SK-N-DZ (cell line): ENCODE results near the gene MS4A18.
A peak's percentile ranks its signal among the peaks of the same experiment; 100 is the strongest.
"Not testable (repeated sequence)": the region's sequence is repeated elsewhere in the genome, so short reads cannot be mapped to it uniquely, and the experiment has no call there.

Source experiments
- DNase-seq: peaks from one replicate; pipeline ENCODE4 v3.0.0-alpha.2; 2015; ENCODE audit warnings: low spot score

MS4A18 gene

GRCh38 chr11:60734279-60734678, 9.8 kb downstream of the MS4A18 start:
- DNase-seq, result no peak

GRCh38 chr11:60739114-60739513, 14.6 kb downstream of the MS4A18 start:
- no peak for DNase-seq

GRCh38 chr11:60740573-60740972, 16.1 kb downstream of the MS4A18 start:
- no peak for DNase-seq

DNA sequence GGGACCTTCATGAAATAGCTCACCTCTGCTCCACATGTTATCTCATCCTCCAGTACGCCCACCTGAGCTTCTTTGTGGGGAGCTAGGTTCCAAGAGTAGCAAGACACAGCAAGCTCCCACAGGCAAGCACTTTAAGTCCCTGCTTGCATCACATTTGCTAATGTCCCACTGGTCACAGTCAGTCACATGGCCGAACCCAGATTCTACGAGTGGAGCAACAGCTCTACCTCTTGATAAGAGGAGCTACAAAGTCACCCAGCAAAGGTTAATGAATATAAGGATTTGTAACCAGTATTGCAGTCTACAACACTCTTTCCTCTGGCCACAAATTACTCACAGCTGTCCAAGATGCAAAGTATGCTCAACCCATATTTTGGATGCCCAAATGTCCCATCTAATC, 16.9 kb downstream of the MS4A18 start:
- no peak for DNase-seq

DNA sequence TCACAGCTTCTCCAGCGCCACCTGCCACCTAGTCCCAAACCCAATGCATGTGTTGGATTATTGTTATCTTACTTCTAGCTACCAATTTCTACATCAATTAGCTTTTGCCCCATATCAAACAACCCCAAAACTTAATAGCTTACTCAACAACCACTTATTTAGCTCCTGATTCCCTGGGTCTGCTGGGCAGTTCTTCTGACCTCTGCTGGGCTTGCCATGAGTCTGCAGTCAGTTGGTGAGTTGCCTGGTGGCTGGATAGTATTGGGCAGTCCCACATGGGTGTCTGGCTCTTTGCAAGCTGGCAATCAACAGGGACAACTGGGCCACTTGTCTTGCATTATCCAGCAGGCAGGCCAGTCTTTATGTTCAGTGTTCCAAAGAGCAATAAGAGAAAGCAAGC, 18.5 kb downstream of the MS4A18 start:
- no peak for DNase-seq

GRCh38 chr11:60744114-60744513, 19.6 kb downstream of the MS4A18 start:
- no peak for DNase-seq

GRCh38 chr11:60747359-60747873, 22.9 kb downstream of the MS4A18 start:
- DNase-seq, result no peak

DNA sequence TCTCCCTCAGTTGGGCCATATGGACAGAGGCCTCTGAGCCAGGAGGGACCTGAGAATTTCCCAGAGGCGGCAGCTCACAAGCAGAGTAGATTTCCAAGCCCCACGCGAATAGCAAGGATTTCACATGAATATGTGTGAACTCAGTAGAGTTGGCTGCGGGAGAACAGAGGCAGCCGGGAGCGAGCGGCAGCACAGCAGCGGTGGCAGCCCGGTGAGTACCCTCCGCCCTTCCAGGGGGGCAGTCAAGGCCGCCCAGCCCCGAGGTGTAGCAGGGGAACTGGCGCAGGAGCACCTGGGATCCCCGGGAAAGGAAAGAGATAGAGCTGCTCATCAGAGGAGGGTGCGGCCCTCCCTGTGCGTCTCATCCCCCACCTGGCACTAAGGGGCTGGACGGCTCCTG, 23.7 kb downstream of the MS4A18 start:
- DNase-seq, result no peak

DNA sequence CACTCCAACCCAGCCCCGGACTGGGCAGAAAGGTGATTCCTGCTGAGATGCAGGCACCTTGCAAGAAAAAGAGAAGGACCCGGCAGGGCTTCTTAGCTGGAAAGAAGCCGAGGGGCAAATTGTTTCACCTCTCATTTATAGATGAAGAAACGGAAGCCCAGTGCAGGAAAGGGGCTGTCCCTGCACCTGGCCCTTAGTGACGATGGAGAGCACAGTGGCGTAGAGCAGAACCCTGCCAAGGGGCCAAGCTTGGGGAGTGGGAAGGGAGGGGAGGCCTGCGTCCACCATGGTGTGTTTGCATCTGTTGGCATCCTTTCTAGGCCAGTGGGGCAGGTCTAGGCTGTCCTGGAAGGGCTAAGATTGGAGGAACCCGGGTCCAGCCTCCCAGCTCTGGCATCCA, 24.3 kb downstream of the MS4A18 start:
- DNase-seq, result no peak

DNA sequence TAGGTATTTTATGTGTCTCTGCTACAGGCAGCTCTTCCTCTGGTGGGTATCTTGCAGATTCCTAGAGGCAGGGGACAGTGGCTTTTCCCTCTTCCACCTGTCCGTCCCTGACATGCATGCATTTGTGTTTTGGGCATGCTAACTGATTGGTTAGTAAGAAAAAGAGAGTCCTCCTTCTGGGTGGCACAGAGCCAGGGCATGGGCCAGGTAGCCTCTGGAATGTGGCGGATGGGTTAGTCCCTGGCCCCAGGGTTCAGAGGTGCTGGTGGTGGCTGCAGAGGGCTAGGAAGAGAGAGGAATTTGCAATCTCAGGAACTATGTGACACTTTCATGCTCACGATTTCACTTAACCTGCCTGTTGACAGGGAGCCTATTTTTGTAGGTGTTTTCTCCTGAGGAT, 26.4 kb downstream of the MS4A18 start:
- DNase-seq, result no peak

DNA sequence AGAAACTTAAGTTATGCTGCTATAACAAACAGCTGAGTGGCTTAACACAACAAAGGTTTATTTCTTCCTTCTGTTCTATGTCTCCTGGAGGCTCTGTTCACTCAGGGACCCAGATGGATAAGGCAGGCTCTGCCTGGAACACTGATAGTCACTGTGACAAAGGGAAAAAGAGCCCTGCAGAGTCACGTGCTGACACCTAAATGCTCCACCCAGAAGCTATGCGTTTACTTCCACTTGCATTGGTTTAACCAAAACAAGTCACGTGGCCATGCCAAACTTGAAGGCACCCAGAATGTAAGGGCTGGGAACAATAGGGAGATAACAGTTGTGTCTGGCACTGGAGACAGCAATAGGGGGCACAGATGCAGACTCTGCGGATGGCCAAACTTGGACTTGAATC, 28.8 kb downstream of the MS4A18 start:
- DNase-seq, result no peak

DNA sequence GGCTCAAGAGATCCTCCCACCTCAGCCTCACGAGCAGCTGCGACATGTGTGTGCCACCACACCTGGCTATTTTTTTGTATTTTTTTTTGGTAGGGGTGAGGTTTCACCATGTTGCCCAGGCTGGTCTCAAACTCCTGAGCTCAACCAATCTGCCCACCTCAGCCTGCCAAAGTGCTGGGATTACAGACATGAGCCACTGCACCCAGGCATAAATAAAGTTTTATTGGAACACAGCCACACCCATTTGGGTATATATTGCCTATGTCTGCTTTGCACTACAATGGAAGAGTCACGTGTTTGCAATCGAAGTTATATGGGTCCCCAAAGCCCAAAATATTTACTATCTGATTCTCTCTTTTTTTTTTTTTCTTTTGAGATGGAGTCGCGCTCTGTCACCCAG, 30.4 kb downstream of the MS4A18 start:
- DNase-seq, result no peak

GRCh38 chr11:60756307-60757032, 31.9 kb downstream of the MS4A18 start, which contains the start of gene MS4A15:
MS4A15 (plus strand) TSS chr11:60756867; CDS start chr11:60763734, 6,867 bp downstream.
- peak; percentile 33 for DNase-seq

DNA sequence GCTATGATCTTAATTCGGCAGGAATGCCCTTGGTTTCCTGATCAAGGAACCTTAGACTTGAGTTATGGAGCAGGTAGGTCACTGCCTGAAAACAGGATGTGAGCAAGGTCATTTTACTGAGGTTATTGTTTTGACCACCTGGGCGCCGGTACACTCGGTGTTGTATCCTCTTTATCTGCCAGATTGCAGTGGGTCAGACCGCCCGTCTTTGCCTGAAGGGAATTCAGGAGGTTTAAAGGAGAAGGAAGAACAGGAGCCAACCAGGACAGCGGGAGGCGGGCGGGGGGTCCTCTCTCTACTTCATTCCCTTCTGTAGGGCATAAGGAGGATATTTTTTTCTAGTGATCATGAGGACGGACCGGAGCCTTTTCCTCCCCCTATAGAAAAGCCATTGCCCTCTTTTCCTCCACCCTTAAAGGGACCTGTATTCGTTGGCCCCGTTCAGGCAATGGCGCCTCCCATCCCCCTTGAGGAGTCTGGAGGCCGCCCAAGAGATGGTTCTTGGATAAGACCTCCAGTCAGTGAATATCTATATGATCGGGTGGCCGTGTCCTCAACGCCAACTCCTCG, 32.8 kb downstream of the MS4A18 start:
- no peak for DNase-seq

- not testable (repeated sequence) for DNase-seq
Measured at GRCh38 chr11:60758671-60759070, 34.2 kb downstream of the MS4A18 start.

- not testable (repeated sequence) for DNase-seq
Measured at GRCh38 chr11:60759438-60760225, 35.1 kb downstream of the MS4A18 start.

DNA sequence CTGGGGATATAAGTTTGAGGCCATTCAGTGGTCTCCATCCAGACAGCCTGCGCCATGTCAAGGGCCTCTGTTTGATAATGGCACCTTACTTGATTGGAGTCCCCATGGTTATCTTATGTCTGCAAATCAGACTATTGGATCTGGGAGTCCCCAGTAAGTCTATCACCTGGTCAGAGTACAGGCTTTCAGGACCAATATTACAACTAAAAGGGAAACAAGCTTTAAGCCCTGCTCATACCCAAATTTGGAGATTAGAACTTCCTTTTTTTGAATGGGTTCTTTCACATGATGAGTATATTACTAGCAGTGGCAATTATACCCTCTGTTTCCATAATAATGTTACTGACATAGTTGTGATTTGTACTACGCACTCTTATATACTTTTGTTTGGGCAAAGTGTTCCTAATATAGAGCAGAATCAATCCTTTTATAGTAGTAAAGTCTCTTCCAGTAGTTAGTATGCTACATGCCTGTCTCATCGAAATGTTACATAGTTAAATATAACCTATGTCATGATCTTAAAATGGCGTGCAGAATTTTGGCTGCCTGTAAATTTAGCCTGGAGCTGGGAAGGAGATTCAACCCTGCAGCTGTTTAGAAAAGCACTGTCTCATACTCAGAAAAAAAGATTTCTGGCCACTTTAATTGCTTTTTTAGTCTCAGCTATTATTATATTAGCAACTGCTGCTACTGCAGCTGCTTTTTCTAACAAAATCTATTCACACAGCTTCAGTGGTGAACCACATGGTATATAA, 37.1 kb downstream of the MS4A18 start:
- no peak for DNase-seq

GRCh38 chr11:60762851-60763691, 38.6 kb downstream of the MS4A18 start:
- no peak for DNase-seq

DNA sequence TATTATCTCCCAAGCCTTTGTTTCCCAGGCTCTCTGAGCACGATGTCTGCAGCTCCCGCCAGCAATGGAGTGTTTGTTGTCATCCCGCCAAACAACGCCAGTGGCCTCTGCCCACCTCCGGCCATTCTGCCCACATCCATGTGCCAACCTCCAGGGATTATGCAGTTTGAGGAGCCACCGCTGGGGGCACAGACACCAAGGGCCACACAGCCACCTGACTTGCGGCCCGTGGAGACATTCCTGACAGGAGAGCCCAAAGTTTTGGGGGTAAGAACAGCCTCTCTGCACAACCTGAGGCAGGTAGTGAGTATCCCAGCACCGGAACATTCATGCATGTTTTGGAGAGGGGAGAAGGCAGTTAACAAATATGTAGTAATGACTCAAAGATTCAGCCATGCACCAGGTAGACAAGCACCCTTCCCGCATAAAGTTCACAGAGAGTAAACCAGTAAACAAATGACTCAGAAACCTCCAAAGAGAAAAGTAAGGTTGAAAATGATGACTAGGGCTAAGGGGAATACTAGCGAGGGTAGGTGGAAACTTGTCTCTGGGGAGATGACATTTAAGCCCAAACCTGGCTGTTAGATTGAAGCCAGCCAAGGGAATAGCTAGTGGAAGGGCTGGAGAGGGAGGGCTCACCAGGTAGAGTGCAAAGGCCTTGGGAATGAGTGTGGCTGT, 39.3 kb downstream of the MS4A18 start:
- no peak for DNase-seq

DNA sequence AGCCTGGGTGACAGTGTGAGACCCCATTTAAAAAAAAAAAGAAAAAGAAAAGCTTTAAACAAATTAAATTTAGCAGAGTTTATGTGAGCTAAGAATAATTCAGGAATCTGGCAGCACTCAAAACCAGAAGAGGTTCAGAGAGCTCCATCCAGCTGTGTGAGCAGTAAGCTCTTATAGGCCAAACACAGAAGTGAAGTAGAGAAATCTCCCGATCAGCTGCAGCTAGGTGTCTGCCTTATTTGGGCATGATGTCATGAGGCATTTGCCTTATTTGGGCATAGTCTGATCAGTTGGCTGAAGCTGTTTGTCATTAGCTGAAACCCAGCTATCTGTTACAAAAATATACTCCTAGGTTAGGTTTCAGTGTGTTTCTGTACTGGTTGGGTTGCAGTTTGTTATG, 40.4 kb downstream of the MS4A18 start:
- peak; percentile 33 for DNase-seq
